Activated CD8-positive, alpha-beta memory T cell treated with anti-CD3 and anti-CD28 coated beads, Interleukin-2, amount 50 U/mL, for 24 hours (primary cell): ENCODE data around the gene MCCC1.
"Not testable (repeated sequence)": the region's sequence is repeated elsewhere in the genome, so short reads cannot be mapped to it uniquely, and the experiment has no call there.

Experiments
- DNase-seq: peaks from one replicate; pipeline ENCODE4 v3.0.0-alpha.2; 2020; ENCODE audit errors: extremely low read depth

The MCCC1 gene

GRCh38 chr3:183046883-183047282, 52.4 kb downstream of the MCCC1 start:
- no peak for DNase-seq

GRCh38 chr3:183044547-183045229, 54.6 kb downstream of the MCCC1 start:
- DNase-seq: no peak

GRCh38 chr3:183038757-183039156, 60.5 kb downstream of the MCCC1 start:
- no peak for DNase-seq

GRCh38 chr3:183038221-183038620, 61.1 kb downstream of the MCCC1 start:
- DNase-seq: no peak

GRCh38 chr3:183033746-183034145, 65.5 kb downstream of the MCCC1 start:
- DNase-seq: no peak

- no peak for DNase-seq
Measured at GRCh38 chr3:183032880-183033555, 66.3 kb downstream of the MCCC1 start.

GRCh38 chr3:183031826-183032225, 67.5 kb downstream of the MCCC1 start:
- DNase-seq: no peak

- DNase-seq: no peak
Measured at GRCh38 chr3:183028416-183028815, 70.9 kb downstream of the MCCC1 start.

- no peak for DNase-seq
Measured at GRCh38 chr3:183027276-183027675, 72.0 kb downstream of the MCCC1 start.

GRCh38 chr3:183022936-183023516, 76.3 kb downstream of the MCCC1 start:
- DNase-seq: no peak

- no peak for DNase-seq
Measured at GRCh38 chr3:183018421-183019192, 80.7 kb downstream of the MCCC1 start.

GRCh38 chr3:183015185-183015584, 84.1 kb downstream of the MCCC1 start:
- no peak for DNase-seq

- no peak for DNase-seq
Measured at GRCh38 chr3:183013856-183014255, 85.4 kb downstream of the MCCC1 start.

GRCh38 chr3:183013074-183013473, 86.2 kb downstream of the MCCC1 start:
- DNase-seq: no peak

GRCh38 chr3:183008800-183009199, 90.5 kb downstream of the MCCC1 start:
- no peak for DNase-seq

- no peak for DNase-seq
Measured at GRCh38 chr3:183008303-183008702, 91.0 kb downstream of the MCCC1 start.

GRCh38 chr3:183006396-183007002, 92.8 kb downstream of the MCCC1 start:
- no peak for DNase-seq

GRCh38 chr3:182999767-183000166, 99.5 kb downstream of the MCCC1 start:
- DNase-seq: no peak

GRCh38 chr3:182993486-182994201, 105.7 kb downstream of the MCCC1 start:
- not testable (repeated sequence) for DNase-seq

GRCh38 chr3:182989566-182989965, 109.7 kb downstream of the MCCC1 start:
- no peak for DNase-seq

GRCh38 chr3:182986021-182986420, 113.3 kb downstream of the MCCC1 start:
- no peak for DNase-seq
